ENCODE data around the gene TECPR1.
A peak's percentile ranks its signal among the peaks of the same experiment; 100 is the strongest.

TECPR1 gene

GRCh38 chr7:98251601-98252424, at the start of gene TECPR1:
Gene TECPR1 (minus strand): TSS chr7:98252232. CDS start chr7:98246146, 6,086 bp downstream.
- peak; percentile 64 for DNase-seq

- no peak for DNase-seq
Measured at GRCh38 chr7:98300595-98301372, 48.8 kb upstream of the TECPR1 start.

- no peak for DNase-seq
Measured at GRCh38 chr7:98297626-98298286, 45.7 kb upstream of the TECPR1 start.

GRCh38 chr7:98296833-98297232, 44.8 kb upstream of the TECPR1 start:
- DNase-seq: no peak

- no peak for DNase-seq
Measured at GRCh38 chr7:98295467-98296192, 43.6 kb upstream of the TECPR1 start.

- no peak for DNase-seq
Measured at GRCh38 chr7:98294798-98295382, 42.9 kb upstream of the TECPR1 start.

- no peak for DNase-seq
Measured at GRCh38 chr7:98294326-98294725, 42.3 kb upstream of the TECPR1 start.

GRCh38 chr7:98293746-98294145, 41.7 kb upstream of the TECPR1 start:
- DNase-seq: no peak

GRCh38 chr7:98293265-98293664, 41.2 kb upstream of the TECPR1 start:
- DNase-seq: no peak

- DNase-seq: no peak
Measured at GRCh38 chr7:98291717-98292116, 39.7 kb upstream of the TECPR1 start.

- no peak for DNase-seq
Measured at GRCh38 chr7:98289333-98289875, 37.4 kb upstream of the TECPR1 start.

- no peak for DNase-seq
Measured at GRCh38 chr7:98288064-98288823, 36.2 kb upstream of the TECPR1 start.

GRCh38 chr7:98287486-98287959, 35.5 kb upstream of the TECPR1 start:
- no peak for DNase-seq

- DNase-seq: no peak
Measured at GRCh38 chr7:98286701-98287485, 34.9 kb upstream of the TECPR1 start.

GRCh38 chr7:98286093-98286539, 34.1 kb upstream of the TECPR1 start:
- DNase-seq: no peak

- no peak for DNase-seq
Measured at GRCh38 chr7:98285157-98286092, 33.4 kb upstream of the TECPR1 start.

GRCh38 chr7:98284335-98285036, 32.5 kb upstream of the TECPR1 start:
- DNase-seq: no peak

- no peak for DNase-seq
Measured at GRCh38 chr7:98283887-98284222, 31.8 kb upstream of the TECPR1 start.

Measured in activated T-cell treated with anti-CD3 and anti-CD28 coated beads for 4 hours (primary cell).